Frontal cortex (tissue), 4 donors: ENCODE measurements around the gene PARP2. TPM values are rescaled to one million over a fixed set of nuclear protein-coding genes. Genes with fewer than 3 reads are reported as not detected.
"Not testable (repeated sequence)": the region's sequence is repeated elsewhere in the genome, so short reads cannot be mapped to it uniquely, and the experiment has no call there.

Source experiments
- DNase-seq, 2 donors: peaks; one replicate each; pipeline ENCODE4 v3.0.0; 2012; ENCODE audit warnings: low spot score in 2 of 2
- FAIRE-seq: peaks from 2 replicates; lab custom pipeline; 2012; peaks lifted over from hg19 to GRCh38; lab: Jason Lieb, UNC
- total RNA-seq: library from RNA; depleted of rRNA; stranded (reverse); fragments of >200 nt; gene quantifications from one replicate; pipeline ENCODE4 v1.2.3, GENCODE V29; 2014
- donor health status: control.
- donor health status: control.
- donor health status: control.

PARP2 gene
- total RNA-seq, 1 donor from 2014 or later, result 20.8 TPM

DNA sequence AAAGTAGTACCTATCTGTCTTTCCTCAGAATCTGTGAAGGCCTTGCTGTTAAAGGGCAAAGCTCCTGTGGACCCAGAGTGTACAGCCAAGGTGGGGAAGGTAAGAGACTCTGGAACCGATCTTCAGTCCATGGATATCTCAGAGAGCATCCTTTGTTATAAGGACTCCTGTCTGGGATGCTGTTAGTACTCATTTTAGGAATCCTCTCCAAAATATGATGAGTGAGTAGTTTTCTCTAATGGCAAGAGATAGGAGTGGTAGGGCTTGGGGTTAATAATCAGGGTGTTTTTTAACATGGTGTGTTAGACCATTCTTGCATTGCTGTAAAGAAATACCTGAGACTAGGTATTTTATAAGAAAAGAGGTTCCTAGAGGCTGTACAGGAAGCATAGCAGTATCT, 1.9 kb downstream of the PARP2 start:
- FAIRE-seq, result no peak
- no peak for DNase-seq

- DNase-seq (no peak), FAIRE-seq (no peak)
Measured at GRCh38 chr14:20346713-20347112, 3.3 kb downstream of the PARP2 start.

GRCh38 chr14:20347747-20348146, 4.3 kb downstream of the PARP2 start:
- no peak for DNase-seq
- FAIRE-seq, result no peak

DNA sequence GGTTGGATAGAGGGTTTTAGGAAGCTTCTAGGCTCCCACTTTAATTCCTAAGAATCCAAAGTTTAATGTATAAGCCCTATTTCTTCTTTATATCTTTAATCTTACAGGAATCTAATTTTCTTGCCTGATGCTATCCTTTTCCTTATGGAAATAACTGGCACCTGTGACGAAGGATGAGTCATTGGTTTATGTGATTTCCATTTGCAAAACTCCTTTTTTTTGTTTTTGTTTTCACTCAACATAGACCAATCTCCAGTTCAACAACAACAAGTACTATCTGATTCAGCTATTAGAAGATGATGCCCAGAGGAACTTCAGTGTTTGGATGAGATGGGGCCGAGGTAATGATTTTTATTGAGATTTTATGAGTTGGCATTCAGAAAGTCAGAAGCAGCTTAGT, 6.8 kb downstream of the PARP2 start:
- DNase-seq, result no peak
- no peak for FAIRE-seq

DNA sequence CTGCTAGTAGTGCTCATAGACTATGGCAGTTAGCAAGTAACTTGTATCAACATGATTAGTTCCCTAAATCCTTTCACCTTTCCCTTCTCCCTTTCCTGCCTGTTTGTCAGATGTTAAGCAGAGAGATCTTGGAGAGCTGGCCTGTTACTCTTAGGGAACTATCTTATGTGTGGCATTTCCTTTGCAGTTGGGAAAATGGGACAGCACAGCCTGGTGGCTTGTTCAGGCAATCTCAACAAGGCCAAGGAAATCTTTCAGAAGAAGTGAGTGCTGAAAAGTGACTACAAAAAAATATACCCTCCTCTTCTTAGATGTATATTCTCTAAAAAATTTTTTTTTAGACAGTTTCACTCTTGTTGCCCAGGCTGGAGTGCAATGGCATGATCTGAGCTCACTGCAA, 7.4 kb downstream of the PARP2 start:
- FAIRE-seq (no peak), DNase-seq (no peak)

DNA sequence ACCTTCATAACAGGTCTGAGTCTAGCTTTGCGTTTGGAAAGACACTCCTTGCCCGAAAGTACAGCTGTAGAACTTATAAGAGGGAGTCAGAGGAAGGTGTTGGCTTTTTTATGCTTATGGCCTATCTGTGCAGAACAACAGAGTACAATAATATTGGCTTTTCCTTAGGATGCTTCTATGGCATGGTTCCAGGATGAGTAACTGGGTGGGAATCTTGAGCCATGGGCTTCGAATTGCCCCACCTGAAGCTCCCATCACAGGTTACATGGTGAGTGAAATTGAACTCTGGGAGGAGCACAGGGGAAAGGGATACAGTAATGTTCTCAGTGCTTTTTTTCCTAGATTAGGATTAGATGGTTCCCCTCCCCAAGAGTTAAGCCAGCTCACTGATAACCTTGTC, 13.0 kb downstream of the PARP2 start:
- FAIRE-seq, result no peak
- no peak for DNase-seq

GRCh38 chr14:20358474-20358873, 15.0 kb downstream of the PARP2 start:
- DNase-seq, FAIRE-seq: not testable (repeated sequence)

DNA sequence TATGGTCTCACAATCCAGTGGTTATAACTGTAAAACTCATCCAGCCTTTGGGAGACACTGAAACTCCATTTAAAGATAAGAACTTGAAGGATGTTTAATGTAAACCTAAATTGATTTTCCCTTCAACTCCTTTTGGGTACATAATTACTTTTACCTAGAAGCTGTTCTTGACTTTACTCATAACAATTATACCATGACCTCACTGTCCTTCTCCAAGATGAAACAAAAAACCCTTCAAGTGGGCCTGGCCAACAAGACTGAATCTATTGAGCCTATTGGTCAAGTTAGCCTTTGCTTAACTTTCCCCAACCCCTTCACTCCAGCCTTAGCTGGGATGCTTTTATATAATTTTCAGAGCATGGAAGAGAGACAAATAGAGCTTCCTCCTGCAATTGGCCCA, 22.5 kb downstream of the PARP2 start:
- no peak for DNase-seq
- no peak for FAIRE-seq

GRCh38 chr14:20372796-20373195, 29.4 kb downstream of the PARP2 start:
- DNase-seq, result no peak
- FAIRE-seq, result no peak

GRCh38 chr14:20375471-20375870, 32.0 kb downstream of the PARP2 start:
- no peak for FAIRE-seq

GRCh38 chr14:20376071-20376588, 32.7 kb downstream of the PARP2 start:
- no peak for DNase-seq
- no peak for FAIRE-seq

More at GRCh38 chr14:20375471-20375870, 32.0 kb downstream of the PARP2 start:
- DNase-seq, result no peak

GRCh38 chr14:20377171-20377570, 33.7 kb downstream of the PARP2 start:
- DNase-seq, result no peak
- no peak for FAIRE-seq

DNA sequence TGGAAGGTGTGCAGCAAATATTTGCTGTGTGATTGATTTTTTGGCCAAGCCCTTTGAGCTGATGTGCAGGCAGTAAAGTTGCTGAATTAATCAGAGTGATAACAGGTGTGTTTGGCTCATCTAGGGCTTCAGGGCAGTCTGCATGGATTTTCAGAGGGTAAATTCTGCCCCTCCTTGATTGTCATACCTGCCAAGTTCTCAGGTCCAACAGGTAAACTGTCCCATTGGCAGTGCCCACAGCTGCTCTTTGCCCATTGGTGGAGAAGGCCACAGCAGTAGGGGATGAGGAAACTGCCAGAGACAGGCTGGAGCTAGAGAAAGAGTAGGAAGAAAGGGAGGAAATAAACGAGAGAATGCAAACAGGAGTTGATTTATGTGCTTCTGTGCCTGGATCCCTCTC, 36.3 kb downstream of the PARP2 start:
- DNase-seq (no peak), FAIRE-seq (no peak)

DNA sequence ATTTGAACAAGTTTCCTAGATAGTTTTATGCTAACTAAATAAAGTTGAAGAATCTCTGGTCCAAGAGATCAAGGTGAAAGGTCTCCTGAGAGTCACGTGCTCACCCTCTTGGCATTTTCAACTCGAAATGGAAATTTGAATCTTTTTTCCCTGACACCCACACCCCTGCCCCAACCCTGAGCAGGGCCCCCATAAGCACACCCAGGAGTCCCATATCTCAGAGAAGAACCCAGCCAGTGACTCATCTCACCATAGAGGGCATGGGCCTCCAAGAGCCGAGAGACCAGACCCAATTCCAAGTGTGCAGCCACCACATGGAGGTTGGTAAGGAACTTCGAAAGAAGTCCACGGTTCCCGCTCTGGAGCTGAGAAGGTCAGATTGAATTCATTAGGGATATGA, 37.2 kb downstream of the PARP2 start:
- FAIRE-seq (no peak), DNase-seq (no peak)

GRCh38 chr14:20381341-20381740, 37.9 kb downstream of the PARP2 start:
- no peak for DNase-seq
- FAIRE-seq, result no peak

DNA sequence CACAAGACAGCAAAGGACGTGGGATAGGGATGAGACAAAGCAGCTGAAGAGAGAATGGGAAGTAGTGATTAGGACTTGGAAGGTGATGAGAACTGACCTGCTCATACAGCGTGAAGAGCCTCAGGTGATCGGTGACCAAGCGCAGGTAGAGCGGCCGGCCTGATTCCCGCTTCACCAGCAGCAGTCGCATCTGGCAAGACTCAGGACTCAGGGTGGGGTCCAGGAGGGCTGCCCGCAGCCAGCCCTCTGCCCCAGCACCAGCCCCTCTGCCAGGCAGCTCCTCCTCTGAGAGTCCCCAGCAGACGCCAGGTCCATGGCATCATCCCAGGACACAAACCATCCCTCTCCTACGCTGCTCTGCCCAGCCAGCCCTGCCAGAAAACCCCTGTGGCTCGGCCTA, 39.1 kb downstream of the PARP2 start:
- DNase-seq (no peak), FAIRE-seq (no peak)

DNA sequence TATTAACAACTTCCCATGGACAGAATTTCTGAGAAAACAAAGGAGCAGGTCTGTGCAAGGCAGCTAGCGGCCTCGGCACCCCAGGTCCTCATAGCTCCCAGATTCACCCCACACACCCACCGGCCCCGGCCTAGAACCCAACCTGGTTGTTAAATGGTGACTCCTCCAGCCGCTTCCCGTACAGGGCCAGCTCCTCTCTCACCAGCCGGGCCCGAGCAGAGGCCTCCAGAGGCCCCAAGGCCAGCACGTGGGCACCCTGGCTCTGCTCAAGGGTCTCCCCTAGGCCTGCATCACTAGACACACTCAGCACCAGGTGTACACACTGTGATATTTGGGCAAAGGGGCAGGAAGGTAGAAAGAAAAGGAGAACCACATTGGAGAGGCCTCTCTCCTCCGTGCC, 39.6 kb downstream of the PARP2 start:
- DNase-seq, result no peak
- no peak for FAIRE-seq

GRCh38 chr14:20383636-20384035, 40.2 kb downstream of the PARP2 start:
- DNase-seq, result no peak
- FAIRE-seq, result no peak

DNA sequence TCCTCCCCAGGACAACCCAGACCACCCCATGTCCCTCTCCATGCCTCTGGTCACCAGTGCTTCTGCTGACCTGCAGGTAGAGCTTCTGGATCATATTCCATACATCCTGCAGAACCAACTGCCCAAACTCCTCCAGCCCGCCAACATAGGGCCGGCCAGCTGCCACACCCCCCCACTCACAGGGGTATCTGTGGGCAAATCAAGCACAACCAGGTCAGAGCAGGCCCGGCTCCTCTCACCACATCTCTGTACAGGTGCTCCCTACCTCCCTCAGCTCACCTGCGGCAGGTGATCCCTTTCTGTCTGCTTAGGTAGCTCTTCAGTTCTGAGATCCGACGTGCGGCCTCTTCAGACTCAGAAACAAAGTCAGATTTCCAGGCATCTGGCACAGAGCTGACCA, 40.9 kb downstream of the PARP2 start:
- FAIRE-seq (no peak), DNase-seq (no peak)

DNA sequence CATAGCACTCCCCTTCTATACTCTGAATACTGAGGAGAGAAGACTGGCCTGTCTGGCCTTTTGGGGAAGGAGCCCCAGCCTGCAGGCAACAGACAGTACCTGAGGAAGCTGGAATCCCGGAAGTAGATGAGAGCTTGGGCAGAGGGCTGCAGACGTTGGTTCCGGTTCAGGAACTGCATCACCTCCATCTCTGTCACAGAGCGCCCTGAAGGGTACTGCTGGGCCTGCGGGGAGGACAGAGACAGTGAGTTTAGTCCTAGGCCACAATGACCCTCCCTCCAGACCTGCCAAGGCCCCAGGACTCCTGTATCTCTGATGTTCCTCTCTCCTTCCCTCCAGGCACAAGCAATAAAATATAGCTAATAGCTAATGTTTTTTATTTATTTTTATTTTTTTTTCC, 41.5 kb downstream of the PARP2 start:
- DNase-seq (no peak), FAIRE-seq (no peak)

- DNase-seq, result no peak
- FAIRE-seq, result no peak
Measured at GRCh38 chr14:20386276-20386855, 42.9 kb downstream of the PARP2 start.

- DNase-seq (no peak), FAIRE-seq (no peak)
Measured at GRCh38 chr14:20387576-20387975, 44.1 kb downstream of the PARP2 start.
